HepG2 (cell line): ENCODE data around the gene SH3YL1. TPM values are rescaled to one million over a fixed set of nuclear protein-coding genes. Genes with fewer than 3 reads are reported as not detected.

Experiments
- AHR ChIP-seq: IDR thresholded peaks from 2 replicates; pipeline ENCODE4 v1.6.1; 2018; ENCODE audit warnings: missing genetic modification reagents, missing compliant biosample characterization
- ETV6 ChIP-seq: sonication (generic); formaldehyde crosslinking; conservative IDR thresholded peaks from 2 replicates; pipeline ENCODE4 v1.4.0; 2020; ENCODE audit warnings: missing genetic modification reagents
- KDM2A ChIP-seq: sonication (generic); formaldehyde crosslinking; IDR thresholded peaks from 2 replicates; pipeline ENCODE4 v1.4.0; 2020; ENCODE audit warnings: low read depth, missing genetic modification reagents, borderline replicate concordance
- MTA1 ChIP-seq: sonication (generic); formaldehyde crosslinking; IDR thresholded peaks from 2 replicates; pipeline ENCODE4 v1.4.0; 2020; ENCODE audit warnings: missing genetic modification reagents, mild to moderate bottlenecking, borderline replicate concordance
- NR1H2 ChIP-seq: sonication (generic); formaldehyde crosslinking; IDR thresholded peaks from 2 replicates; pipeline ENCODE4 v1.8.1; 2022; ENCODE audit warnings: low read depth, missing genetic modification reagents, borderline replicate concordance
- PHF5A ChIP-seq: IDR thresholded peaks from one replicate; pipeline ENCODE4 v1.6.1; 2018; ENCODE audit warnings: low read depth, missing genetic modification reagents; ENCODE audit not compliant: unreplicated experiment
- USF2 ChIP-seq, 2 experiments: sonication (generic) in 1 of 2; formaldehyde crosslinking in 1 of 2; IDR thresholded peaks; 2 replicates each; pipeline versions ENCODE4 v1.5.1 to v1.6.1; 2011 to 2020; ENCODE audit warnings: borderline replicate concordance in 1 of 2, low read depth in 1 of 2, low read length in 1 of 2, mild to moderate bottlenecking in 1 of 2, missing genetic modification reagents in 1 of 2, moderate library complexity in 1 of 2
- ZNF264 ChIP-seq: sonication (generic); formaldehyde crosslinking; IDR thresholded peaks from 2 replicates; pipeline ENCODE4 v1.4.0; 2020; ENCODE audit warnings: missing genetic modification reagents
- ZNF331 ChIP-seq: sonication (generic); formaldehyde crosslinking; IDR thresholded peaks from 2 replicates; pipeline ENCODE4 v1.4.0; 2020; ENCODE audit warnings: missing genetic modification reagents
- ZNF431 ChIP-seq: sonication (generic); formaldehyde crosslinking; IDR thresholded peaks from 2 replicates; pipeline ENCODE4 v1.9.0; 2022; ENCODE audit warnings: missing genetic modification reagents, low read depth, mild to moderate bottlenecking, borderline replicate concordance
- ZNF556 ChIP-seq: sonication (generic); formaldehyde crosslinking; IDR thresholded peaks from 2 replicates; pipeline ENCODE4 v1.4.0; 2020; ENCODE audit warnings: mild to moderate bottlenecking, missing genetic modification reagents, borderline replicate concordance
- ZNF572 ChIP-seq: sonication (generic); formaldehyde crosslinking; IDR thresholded peaks from 2 replicates; pipeline ENCODE4 v1.5.1; 2020; ENCODE audit warnings: mild to moderate bottlenecking, missing genetic modification reagents
- ZNF607 ChIP-seq: sonication (generic); formaldehyde crosslinking; IDR thresholded peaks from 2 replicates; pipeline ENCODE4 v1.5.1; 2020; ENCODE audit warnings: missing genetic modification reagents, mild to moderate bottlenecking, borderline replicate concordance
- polyA plus RNA-seq, 8 experiments: library from polyadenylated mRNA; depleted of rRNA in 3 of 8; stranded (reverse) in 7 of 8; unstranded in 1 of 8; fragments of >200 nt; fragmentation: Illumina TruSeq in 4 of 8; extraction: Trizol in 4 of 8; gene quantifications; 2 replicates each; pipeline versions ENCODE4 v1.2.1 to v1.2.3, GENCODE V29; 2011 to 2016; ENCODE audit warnings: low read depth in 4 of 8, missing spikeins in 1 of 8, mixed read lengths in 1 of 8; ENCODE audit not compliant: insufficient read depth in 1 of 8
- total RNA-seq, 5 experiments: library from RNA; depleted of rRNA; stranded (reverse); fragments of >200 nt; fragmentation: Illumina TruSeq; extraction: Trizol; gene quantifications; 2 replicates each; pipeline ENCODE4 v1.2.3, GENCODE V29; 2016; ENCODE audit warnings: low read depth in 1 of 5
- TF ChIP-seq, protein P1 (sequence below): IDR thresholded peaks from 2 replicates; pipeline ENCODE4 v1.6.1; 2012; ENCODE audit warnings: low read depth, low read length, improper control_type of control experiment
- TF ChIP-seq, protein P2 (sequence below): IDR thresholded peaks from 2 replicates; pipeline ENCODE4 v1.6.1; 2018; ENCODE audit warnings: missing genetic modification reagents, mild to moderate bottlenecking, missing compliant biosample characterization
- TF ChIP-seq, protein P3 (sequence below): sonication (generic); formaldehyde crosslinking; IDR thresholded peaks from 2 replicates; pipeline ENCODE4 v1.5.1; 2020; ENCODE audit warnings: mild to moderate bottlenecking, missing genetic modification reagents, moderate library complexity
- TF ChIP-seq, protein P4 (sequence below): sonication (generic); formaldehyde crosslinking; IDR thresholded peaks from 2 replicates; pipeline ENCODE4 v1.5.0; 2020; ENCODE audit warnings: mild to moderate bottlenecking, missing genetic modification reagents

SH3YL1 gene
- total and polyA plus RNA-seq, 2 of the 13 experiments (the other 11 are each of a cell fraction or from before 2014, with no cell fraction given): 13.0 to 48.2 TPM

DNA sequence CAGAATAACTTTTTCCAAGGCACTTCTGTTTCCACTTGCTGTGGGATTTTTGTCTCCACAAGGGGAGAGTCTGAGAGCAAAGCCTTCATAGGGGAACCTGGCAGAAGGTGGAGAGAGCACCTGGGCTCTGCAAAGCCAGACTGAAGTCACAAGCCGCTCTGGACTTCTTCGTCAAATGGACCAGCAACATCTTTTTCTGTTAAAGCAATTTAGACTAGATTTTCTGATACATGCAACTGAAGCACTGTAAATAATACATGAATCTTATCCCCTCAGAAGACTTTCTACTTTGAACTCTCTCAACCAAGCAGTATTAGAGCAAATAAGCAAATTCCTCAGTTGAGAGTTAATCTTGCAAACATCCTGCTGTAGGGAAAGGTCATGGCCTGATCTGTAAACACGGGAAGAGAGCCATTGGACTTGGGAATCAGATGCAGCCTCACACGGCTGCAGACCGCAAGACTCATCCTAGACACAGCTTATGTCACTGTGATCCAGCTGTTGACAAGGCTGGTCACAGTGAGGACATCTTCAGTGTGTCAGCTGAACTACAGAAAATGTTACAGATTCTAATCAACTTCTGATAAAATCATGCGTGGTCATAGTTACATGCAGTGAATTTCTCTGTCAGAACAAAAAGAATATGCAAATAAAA lies 3.2 kb downstream of the SH3YL1 start (continued):
- TF ChIP-seq, protein P1, sequence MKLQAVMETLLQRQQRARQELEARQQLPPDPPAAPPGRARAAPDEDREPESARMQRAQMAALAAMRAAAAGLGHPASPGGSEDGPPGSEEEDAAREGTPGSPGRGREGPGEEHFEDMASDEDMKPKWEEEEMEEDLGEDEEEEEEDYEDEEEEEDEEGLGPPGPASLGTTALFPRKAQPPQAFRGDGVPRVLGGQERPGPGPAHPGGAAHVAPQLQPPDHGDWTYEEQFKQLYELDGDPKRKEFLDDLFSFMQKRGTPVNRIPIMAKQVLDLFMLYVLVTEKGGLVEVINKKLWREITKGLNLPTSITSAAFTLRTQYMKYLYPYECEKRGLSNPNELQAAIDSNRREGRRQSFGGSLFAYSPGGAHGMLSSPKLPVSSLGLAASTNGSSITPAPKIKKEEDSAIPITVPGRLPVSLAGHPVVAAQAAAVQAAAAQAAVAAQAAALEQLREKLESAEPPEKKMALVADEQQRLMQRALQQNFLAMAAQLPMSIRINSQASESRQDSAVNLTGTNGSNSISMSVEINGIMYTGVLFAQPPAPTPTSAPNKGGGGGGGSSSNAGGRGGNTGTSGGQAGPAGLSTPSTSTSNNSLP: peak; percentile 98
- TF ChIP-seq, protein P2, sequence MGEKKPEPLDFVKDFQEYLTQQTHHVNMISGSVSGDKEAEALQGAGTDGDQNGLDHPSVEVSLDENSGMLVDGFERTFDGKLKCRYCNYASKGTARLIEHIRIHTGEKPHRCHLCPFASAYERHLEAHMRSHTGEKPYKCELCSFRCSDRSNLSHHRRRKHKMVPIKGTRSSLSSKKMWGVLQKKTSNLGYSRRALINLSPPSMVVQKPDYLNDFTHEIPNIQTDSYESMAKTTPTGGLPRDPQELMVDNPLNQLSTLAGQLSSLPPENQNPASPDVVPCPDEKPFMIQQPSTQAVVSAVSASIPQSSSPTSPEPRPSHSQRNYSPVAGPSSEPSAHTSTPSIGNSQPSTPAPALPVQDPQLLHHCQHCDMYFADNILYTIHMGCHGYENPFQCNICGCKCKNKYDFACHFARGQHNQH (CRISPR knock-in tag): peak; percentile 99
- TF ChIP-seq NR1H2 (CRISPR knock-in tag): peak; percentile 93; the same call in 1 of the 2 replicates
- TF ChIP-seq KDM2A (CRISPR knock-in tag): peak; percentile 96
- no peak for TF ChIP-seq ZNF572 (CRISPR knock-in tag)
- TF ChIP-seq, protein P3, sequence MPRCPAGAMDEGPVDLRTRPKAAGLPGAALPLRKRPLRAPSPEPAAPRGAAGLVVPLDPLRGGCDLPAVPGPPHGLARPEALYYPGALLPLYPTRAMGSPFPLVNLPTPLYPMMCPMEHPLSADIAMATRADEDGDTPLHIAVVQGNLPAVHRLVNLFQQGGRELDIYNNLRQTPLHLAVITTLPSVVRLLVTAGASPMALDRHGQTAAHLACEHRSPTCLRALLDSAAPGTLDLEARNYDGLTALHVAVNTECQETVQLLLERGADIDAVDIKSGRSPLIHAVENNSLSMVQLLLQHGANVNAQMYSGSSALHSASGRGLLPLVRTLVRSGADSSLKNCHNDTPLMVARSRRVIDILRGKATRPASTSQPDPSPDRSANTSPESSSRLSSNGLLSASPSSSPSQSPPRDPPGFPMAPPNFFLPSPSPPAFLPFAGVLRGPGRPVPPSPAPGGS (CRISPR knock-in tag): peak; percentile 79; the same call in 1 of the 2 replicates
- peak; percentile 84; the same call in 1 of the 2 replicates for TF ChIP-seq MTA1
- TF ChIP-seq ETV6: peak; percentile 80; the same call in 1 of the 2 replicates
- TF ChIP-seq ZNF331 (CRISPR knock-in tag): peak; percentile 99
- TF ChIP-seq, protein P4, sequence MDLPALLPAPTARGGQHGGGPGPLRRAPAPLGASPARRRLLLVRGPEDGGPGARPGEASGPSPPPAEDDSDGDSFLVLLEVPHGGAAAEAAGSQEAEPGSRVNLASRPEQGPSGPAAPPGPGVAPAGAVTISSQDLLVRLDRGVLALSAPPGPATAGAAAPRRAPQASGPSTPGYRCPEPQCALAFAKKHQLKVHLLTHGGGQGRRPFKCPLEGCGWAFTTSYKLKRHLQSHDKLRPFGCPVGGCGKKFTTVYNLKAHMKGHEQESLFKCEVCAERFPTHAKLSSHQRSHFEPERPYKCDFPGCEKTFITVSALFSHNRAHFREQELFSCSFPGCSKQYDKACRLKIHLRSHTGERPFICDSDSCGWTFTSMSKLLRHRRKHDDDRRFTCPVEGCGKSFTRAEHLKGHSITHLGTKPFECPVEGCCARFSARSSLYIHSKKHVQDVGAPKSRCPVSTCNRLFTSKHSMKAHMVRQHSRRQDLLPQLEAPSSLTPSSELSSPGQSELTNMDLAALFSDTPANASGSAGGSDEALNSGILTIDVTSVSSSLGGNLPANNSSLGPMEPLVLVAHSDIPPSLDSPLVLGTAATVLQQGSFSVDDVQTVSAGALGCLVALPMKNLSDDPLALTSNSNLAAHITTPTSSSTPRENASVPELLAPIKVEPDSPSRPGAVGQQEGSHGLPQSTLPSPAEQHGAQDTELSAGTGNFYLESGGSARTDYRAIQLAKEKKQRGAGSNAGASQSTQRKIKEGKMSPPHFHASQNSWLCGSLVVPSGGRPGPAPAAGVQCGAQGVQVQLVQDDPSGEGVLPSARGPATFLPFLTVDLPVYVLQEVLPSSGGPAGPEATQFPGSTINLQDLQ: 0 out of 2 replicates have a peak, but pooled peaks have one; percentile 48
- peak; percentile 72; the same call in 1 of the 2 replicates for TF ChIP-seq ZNF556 (CRISPR knock-in tag)
- peak; percentile 99 for TF ChIP-seq PHF5A (CRISPR knock-in tag)
- TF ChIP-seq AHR (CRISPR knock-in tag): peak; percentile 90; the same call in 1 of the 2 replicates
- peak; percentile 96 for TF ChIP-seq ZNF607
- TF ChIP-seq ZNF431 (CRISPR knock-in tag): peak; percentile 98; the same call in 1 of the 2 replicates
- 0 out of 2 replicates have a peak, but pooled peaks have one; percentile 16 for TF ChIP-seq USF2 (IDR thresholded peaks at IDR 0.05; ENCODE audit: low read depth, low read length)
- TF ChIP-seq USF2 (CRISPR knock-in tag; IDR thresholded peaks at IDR 0.05; ENCODE audit: borderline replicate concordance): no peak
- TF ChIP-seq ZNF264 (CRISPR knock-in tag): no peak; the same call in none of the 2 replicates
